ENCODE data around the gene C1QTNF5.

The C1QTNF5 gene

GRCh38 chr11:119356349-119357031 lies 15.8 kb upstream of the C1QTNF5 start:
- no peak for DNase-seq

- DNase-seq: no peak
These were observed 14.6 kb upstream of the C1QTNF5 start for GRCh38 chr11:119355091-119355843.

GRCh38 chr11:119352857-119353260 lies 12.2 kb upstream of the C1QTNF5 start:
- peak; percentile 93 for DNase-seq

GRCh38 chr11:119351232-119351631 lies 10.5 kb upstream of the C1QTNF5 start:
- no peak for DNase-seq

GRCh38 chr11:119350302-119350701 lies 9.6 kb upstream of the C1QTNF5 start:
- no peak for DNase-seq

- no peak for DNase-seq
These were observed 7.4 kb upstream of the C1QTNF5 start for GRCh38 chr11:119347940-119348605.

GRCh38 chr11:119347242-119347641 lies 6.6 kb upstream of the C1QTNF5 start:
- DNase-seq: no peak

- DNase-seq: no peak
These were observed 5.9 kb upstream of the C1QTNF5 start, which contains the start of gene MFRP for GRCh38 chr11:119346605-119347004. MFRP (minus strand) TSS chr11:119346705; CDS start chr11:119346513, 192 bp downstream.

GRCh38 chr11:119345685-119346084 lies 5.0 kb upstream of the C1QTNF5 start:
- DNase-seq: no peak

- DNase-seq: no peak
These were observed 3.8 kb upstream of the C1QTNF5 start for GRCh38 chr11:119344291-119345010.

GRCh38 chr11:119343726-119344125 lies 3.0 kb upstream of the C1QTNF5 start:
- no peak for DNase-seq

GRCh38 chr11:119342362-119343130 lies 1.9 kb upstream of the C1QTNF5 start:
- no peak for DNase-seq

GRCh38 chr11:119342023-119342300 lies 1.3 kb upstream of the C1QTNF5 start:
- no peak for DNase-seq

GRCh38 chr11:119341222-119342022 lies 739 bp upstream of the C1QTNF5 start:
- no peak for DNase-seq

GRCh38 chr11:119339589-119340334 lies 921 bp downstream of the C1QTNF5 start:
- DNase-seq: no peak

GRCh38 chr11:119338965-119339588 lies 1.6 kb downstream of the C1QTNF5 start:
- DNase-seq: no peak

- DNase-seq: peak; percentile 27
These were observed 2.3 kb downstream of the C1QTNF5 start for GRCh38 chr11:119338318-119338890.

- DNase-seq: no peak
These were observed 2.9 kb downstream of the C1QTNF5 start for GRCh38 chr11:119337581-119338317.

- DNase-seq: no peak
These were observed 3.8 kb downstream of the C1QTNF5 start for GRCh38 chr11:119336744-119337469.

Data from NCI-H2029 (cell line).